ENCODE data around the gene YIF1B.
"Not testable (repeated sequence)": the region's sequence is repeated elsewhere in the genome, so short reads cannot be mapped to it uniquely, and the experiment has no call there.

DNA sequence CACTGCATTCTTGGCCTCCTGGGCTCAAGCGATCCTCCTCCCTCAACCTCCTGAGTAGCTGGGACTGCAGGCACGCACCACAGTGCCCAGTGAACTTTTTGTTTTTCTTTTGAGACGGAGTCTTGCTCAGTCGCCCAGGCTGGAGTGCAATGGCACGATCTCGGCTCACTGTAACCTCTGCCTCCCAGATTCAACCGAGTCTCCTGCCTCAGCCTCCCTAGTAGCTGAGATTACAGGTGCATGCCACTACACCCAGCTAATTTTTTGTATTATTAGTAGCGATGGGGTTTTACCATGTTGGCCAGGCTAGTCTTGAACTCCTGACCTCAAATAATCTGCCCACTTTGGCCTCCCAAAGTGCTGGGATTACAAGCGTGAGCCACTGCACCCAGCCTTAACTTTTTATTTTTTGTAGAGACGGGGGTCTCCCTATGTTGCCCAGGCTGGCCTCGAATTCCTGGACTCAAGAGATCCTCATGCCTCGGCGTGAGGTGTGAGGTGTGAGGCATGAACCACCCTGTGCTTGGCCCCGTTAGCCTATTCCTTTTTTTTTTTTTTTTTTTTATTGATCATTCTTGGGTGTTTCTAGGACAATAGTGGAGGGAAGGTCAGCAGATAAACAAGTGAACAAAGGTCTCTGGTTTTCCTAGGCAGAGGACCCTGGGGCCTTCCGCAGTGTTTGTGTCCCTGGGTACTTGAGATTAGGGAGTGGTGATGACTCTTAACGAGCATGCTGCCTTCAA, 47.4 kb upstream of the YIF1B start:
- TF ChIP-seq, protein P1, sequence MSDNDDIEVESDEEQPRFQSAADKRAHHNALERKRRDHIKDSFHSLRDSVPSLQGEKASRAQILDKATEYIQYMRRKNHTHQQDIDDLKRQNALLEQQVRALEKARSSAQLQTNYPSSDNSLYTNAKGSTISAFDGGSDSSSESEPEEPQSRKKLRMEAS (CRISPR knock-in tag; IDR thresholded peaks at IDR 0.05), result not testable (repeated sequence)
- TF ChIP-seq, protein P2, sequence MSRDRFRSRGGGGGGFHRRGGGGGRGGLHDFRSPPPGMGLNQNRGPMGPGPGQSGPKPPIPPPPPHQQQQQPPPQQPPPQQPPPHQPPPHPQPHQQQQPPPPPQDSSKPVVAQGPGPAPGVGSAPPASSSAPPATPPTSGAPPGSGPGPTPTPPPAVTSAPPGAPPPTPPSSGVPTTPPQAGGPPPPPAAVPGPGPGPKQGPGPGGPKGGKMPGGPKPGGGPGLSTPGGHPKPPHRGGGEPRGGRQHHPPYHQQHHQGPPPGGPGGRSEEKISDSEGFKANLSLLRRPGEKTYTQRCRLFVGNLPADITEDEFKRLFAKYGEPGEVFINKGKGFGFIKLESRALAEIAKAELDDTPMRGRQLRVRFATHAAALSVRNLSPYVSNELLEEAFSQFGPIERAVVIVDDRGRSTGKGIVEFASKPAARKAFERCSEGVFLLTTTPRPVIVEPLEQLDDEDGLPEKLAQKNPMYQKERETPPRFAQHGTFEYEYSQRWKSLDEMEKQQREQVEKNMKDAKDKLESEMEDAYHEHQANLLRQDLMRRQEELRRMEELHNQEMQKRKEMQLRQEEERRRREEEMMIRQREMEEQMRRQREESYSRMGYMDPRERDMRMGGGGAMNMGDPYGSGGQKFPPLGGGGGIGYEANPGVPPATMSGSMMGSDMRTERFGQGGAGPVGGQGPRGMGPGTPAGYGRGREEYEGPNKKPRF (IDR thresholded peaks at IDR 0.05; ENCODE audit: low read depth, low read length), result not testable (repeated sequence)
- TF ChIP-seq ZFP1 (CRISPR knock-in tag; IDR thresholded peaks at IDR 0.05); POLR2A (conservative IDR thresholded peaks at IDR 0.05); GTF2F1 (IDR thresholded peaks at IDR 0.05; ENCODE audit: low read depth, low read length); RNF2 (IDR thresholded peaks at IDR 0.05); SMC3 (conservative IDR thresholded peaks at IDR 0.05; ENCODE audit: insufficient read depth, low read depth, low read length); ELF4 (CRISPR knock-in tag; IDR thresholded peaks at IDR 0.05): not testable (repeated sequence)
- TF ChIP-seq, protein P3, sequence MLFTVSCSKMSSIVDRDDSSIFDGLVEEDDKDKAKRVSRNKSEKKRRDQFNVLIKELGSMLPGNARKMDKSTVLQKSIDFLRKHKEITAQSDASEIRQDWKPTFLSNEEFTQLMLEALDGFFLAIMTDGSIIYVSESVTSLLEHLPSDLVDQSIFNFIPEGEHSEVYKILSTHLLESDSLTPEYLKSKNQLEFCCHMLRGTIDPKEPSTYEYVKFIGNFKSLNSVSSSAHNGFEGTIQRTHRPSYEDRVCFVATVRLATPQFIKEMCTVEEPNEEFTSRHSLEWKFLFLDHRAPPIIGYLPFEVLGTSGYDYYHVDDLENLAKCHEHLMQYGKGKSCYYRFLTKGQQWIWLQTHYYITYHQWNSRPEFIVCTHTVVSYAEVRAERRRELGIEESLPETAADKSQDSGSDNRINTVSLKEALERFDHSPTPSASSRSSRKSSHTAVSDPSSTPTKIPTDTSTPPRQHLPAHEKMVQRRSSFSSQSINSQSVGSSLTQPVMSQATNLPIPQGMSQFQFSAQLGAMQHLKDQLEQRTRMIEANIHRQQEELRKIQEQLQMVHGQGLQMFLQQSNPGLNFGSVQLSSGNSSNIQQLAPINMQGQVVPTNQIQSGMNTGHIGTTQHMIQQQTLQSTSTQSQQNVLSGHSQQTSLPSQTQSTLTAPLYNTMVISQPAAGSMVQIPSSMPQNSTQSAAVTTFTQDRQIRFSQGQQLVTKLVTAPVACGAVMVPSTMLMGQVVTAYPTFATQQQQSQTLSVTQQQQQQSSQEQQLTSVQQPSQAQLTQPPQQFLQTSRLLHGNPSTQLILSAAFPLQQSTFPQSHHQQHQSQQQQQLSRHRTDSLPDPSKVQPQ (CRISPR knock-in tag; IDR thresholded peaks at IDR 0.05; ENCODE audit: borderline replicate concordance), result not testable (repeated sequence)
- TF ChIP-seq, protein P4, sequence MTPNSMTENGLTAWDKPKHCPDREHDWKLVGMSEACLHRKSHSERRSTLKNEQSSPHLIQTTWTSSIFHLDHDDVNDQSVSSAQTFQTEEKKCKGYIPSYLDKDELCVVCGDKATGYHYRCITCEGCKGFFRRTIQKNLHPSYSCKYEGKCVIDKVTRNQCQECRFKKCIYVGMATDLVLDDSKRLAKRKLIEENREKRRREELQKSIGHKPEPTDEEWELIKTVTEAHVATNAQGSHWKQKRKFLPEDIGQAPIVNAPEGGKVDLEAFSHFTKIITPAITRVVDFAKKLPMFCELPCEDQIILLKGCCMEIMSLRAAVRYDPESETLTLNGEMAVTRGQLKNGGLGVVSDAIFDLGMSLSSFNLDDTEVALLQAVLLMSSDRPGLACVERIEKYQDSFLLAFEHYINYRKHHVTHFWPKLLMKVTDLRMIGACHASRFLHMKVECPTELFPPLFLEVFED (CRISPR knock-in tag; conservative IDR thresholded peaks at IDR 0.05), result not testable (repeated sequence)
- TF ChIP-seq, protein P5, sequence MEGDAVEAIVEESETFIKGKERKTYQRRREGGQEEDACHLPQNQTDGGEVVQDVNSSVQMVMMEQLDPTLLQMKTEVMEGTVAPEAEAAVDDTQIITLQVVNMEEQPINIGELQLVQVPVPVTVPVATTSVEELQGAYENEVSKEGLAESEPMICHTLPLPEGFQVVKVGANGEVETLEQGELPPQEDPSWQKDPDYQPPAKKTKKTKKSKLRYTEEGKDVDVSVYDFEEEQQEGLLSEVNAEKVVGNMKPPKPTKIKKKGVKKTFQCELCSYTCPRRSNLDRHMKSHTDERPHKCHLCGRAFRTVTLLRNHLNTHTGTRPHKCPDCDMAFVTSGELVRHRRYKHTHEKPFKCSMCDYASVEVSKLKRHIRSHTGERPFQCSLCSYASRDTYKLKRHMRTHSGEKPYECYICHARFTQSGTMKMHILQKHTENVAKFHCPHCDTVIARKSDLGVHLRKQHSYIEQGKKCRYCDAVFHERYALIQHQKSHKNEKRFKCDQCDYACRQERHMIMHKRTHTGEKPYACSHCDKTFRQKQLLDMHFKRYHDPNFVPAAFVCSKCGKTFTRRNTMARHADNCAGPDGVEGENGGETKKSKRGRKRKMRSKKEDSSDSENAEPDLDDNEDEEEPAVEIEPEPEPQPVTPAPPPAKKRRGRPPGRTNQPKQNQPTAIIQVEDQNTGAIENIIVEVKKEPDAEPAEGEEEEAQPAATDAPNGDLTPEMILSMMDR (IDR thresholded peaks at IDR 0.05 in 2 of 3, conservative IDR thresholded peaks at IDR 0.05 in 1 of 3; ENCODE audit: insufficient read depth in 2 of 3, low read depth in 1 of 3, low read length in 3 of 3), result not testable (repeated sequence)

All from K562 (cell line).